Gastroesophageal sphincter (tissue), 4 donors: Measurements from ENCODE around the gene UGT8. TPM values are rescaled to one million over a fixed set of nuclear protein-coding genes. Genes with fewer than 3 reads are reported as not detected.

Experiments
- ATAC-seq: fragments of 150-250 bp; one replicate; pipeline ENCODE4 v1.9.1; 2016; ENCODE audit warnings: mild to moderate bottlenecking, moderate library complexity
- H3K27ac ChIP-seq, 4 donors: fragments of 200-600 bp; sonication (generic) in 3 of 4; 1 replicate in 3 of 4; 2 replicates in 1 of 4; pipeline ENCODE4 v1.5.1; 2016 to 2019
- H3K27me3 ChIP-seq: fragments of 200-600 bp; sonication (generic); one replicate; pipeline ENCODE4 v1.5.1; 2019
- H3K36me3 ChIP-seq, 2 donors: fragments of 200-600 bp; sonication (generic); one replicate each; pipeline ENCODE4 v1.5.1; 2019; ENCODE audit warnings: control low read depth in 1 of 2
- H3K4me1 ChIP-seq, 3 donors: fragments of 200-600 bp; sonication (generic); 1 replicate in 2 of 3; 2 replicates in 1 of 3; pipeline ENCODE4 v1.5.1; 2016 to 2019; ENCODE audit warnings: control low read depth in 2 of 3
- H3K4me3 ChIP-seq, 2 donors: fragments of 200-600 bp; sonication (generic); one replicate each; pipeline ENCODE4 v1.5.1; 2019; ENCODE audit warnings: mild to moderate bottlenecking in 1 of 2, moderate library complexity in 1 of 2
- H3K9me3 ChIP-seq, 3 donors: fragments of 200-600 bp; sonication (generic); one replicate each; pipeline ENCODE4 v1.5.1; 2017 to 2019; ENCODE audit warnings: control low read depth in 2 of 3
- EP300 ChIP-seq: sonication (generic); formaldehyde crosslinking; IDR thresholded peaks from one replicate; pipeline ENCODE4 v1.6.1; 2017; ENCODE audit warnings: antibody characterized with exemption, mild to moderate bottlenecking
- POLR2A ChIP-seq, 2 donors: fragments of 450-650 bp; IDR thresholded peaks; one replicate each; pipeline ENCODE4 v1.6.1; 2017; ENCODE audit warnings: antibody characterized with exemption in 2 of 2, mild to moderate bottlenecking in 2 of 2, moderate library complexity in 1 of 2
- POLR2AphosphoS5 ChIP-seq: sonication (generic); formaldehyde crosslinking; IDR thresholded peaks from one replicate; pipeline ENCODE4 v1.6.1; 2017; ENCODE audit warnings: antibody characterized with exemption
- WGBS, 2 donors: methylation state at CpG; one replicate each; pipeline ENCODE4 v1.1.5; 2018; ENCODE audit warnings: low coverage in 1 of 2; 5-methylcytosine and 5-hydroxymethylcytosine counted together
- total RNA-seq, 4 donors: library from RNA; depleted of rRNA; stranded (reverse); fragments of >200 nt; gene quantifications; one replicate each; pipeline ENCODE4 v1.1.0, GENCODE V29; 2016
- TF ChIP-seq, protein P1 (sequence below), 4 experiments: fragments of 200-600 bp in 2 of 4; fragments of 450-650 bp in 2 of 4; sonication (generic) in 1 of 4; IDR thresholded peaks; one replicate each; pipeline ENCODE4 v1.5.1; 2017 to 2019; ENCODE audit warnings: antibody characterized with exemption in 4 of 4, mild to moderate bottlenecking in 2 of 4, moderate library complexity in 2 of 4

Gene UGT8
- total RNA-seq, 4 donors from 2014 or later, result 0.27 to 0.96 (median 0.73) TPM; not detected in 1

DNA sequence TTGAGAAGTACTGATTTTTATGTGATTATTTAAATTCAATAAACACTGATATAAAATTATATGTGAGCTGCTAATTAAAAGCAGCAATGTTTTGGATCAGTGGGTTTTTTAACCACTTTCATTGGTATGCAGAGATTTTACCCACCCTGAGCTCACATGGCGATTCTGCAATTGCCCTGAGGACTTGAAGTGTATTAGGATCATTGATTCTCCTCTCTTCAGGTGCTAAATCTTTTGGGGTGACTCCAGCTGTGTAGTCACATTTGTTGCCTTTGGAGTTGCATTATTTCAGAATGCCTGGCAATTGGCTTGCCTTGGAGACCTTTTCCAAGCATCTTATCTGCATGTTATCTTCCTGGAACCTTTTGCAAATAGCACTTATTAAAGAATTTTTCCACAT lies 51.3 kb downstream of the UGT8 start:
- TF ChIP-seq POLR2A (IDR thresholded peaks at IDR 0.05) (no peak), POLR2AphosphoS5 (no peak), EP300 (no peak)
- TF ChIP-seq, protein P1, sequence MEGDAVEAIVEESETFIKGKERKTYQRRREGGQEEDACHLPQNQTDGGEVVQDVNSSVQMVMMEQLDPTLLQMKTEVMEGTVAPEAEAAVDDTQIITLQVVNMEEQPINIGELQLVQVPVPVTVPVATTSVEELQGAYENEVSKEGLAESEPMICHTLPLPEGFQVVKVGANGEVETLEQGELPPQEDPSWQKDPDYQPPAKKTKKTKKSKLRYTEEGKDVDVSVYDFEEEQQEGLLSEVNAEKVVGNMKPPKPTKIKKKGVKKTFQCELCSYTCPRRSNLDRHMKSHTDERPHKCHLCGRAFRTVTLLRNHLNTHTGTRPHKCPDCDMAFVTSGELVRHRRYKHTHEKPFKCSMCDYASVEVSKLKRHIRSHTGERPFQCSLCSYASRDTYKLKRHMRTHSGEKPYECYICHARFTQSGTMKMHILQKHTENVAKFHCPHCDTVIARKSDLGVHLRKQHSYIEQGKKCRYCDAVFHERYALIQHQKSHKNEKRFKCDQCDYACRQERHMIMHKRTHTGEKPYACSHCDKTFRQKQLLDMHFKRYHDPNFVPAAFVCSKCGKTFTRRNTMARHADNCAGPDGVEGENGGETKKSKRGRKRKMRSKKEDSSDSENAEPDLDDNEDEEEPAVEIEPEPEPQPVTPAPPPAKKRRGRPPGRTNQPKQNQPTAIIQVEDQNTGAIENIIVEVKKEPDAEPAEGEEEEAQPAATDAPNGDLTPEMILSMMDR (IDR thresholded peaks at IDR 0.05), result no peak
- no peaks in the 10 kb centered on the region for H3K9me3 ChIP-seq
- no peak overlapping the region for H3K4me3 ChIP-seq
- ATAC-seq, result no peak
- no peaks in the 10 kb centered on the region for H3K4me1 ChIP-seq
- WGBS, 2 donors, result 60 to 91% methylated on average over 1 of the region's 1 CpG
- H3K36me3 ChIP-seq, result no peaks in the 10 kb centered on the region
- no peaks in the 10 kb centered on the region for H3K27me3 ChIP-seq
- H3K27ac ChIP-seq, result no peak overlapping the region

DNA sequence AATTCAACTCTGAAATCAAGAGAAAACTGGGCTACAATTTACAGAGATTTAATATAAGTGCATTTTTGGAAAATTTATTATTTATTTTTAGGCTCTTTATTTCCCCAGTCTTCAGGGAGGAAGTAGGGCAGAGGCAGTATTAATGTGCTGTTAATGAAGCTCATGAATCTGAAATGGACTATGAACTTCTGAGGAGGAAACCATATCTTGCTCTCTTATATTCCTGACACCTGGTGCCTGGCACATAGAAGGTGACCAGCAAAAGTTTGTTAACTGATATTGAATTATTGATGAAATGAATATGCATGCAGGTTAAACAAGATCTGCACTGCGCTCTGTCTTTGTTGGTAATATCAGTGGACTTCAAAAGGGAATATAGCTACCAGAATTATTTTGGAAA lies 55.1 kb downstream of the UGT8 start:
- no peak for ATAC-seq
- no peak for TF ChIP-seq POLR2A (IDR thresholded peaks at IDR 0.05)
- TF ChIP-seq, protein P1 (IDR thresholded peaks at IDR 0.05), result no peak
- WGBS, 2 donors, result 100% methylated on average over 1 of the region's 1 CpG
- Histone ChIP-seq H3K9me3 (no peaks in the 10 kb centered on the region), H3K27me3 (no peaks in the 10 kb centered on the region), H3K27ac (no peak overlapping the region), H3K4me3 (no peak overlapping the region), H3K36me3 (no peaks in the 10 kb centered on the region), H3K4me1 (no peaks in the 10 kb centered on the region)

DNA sequence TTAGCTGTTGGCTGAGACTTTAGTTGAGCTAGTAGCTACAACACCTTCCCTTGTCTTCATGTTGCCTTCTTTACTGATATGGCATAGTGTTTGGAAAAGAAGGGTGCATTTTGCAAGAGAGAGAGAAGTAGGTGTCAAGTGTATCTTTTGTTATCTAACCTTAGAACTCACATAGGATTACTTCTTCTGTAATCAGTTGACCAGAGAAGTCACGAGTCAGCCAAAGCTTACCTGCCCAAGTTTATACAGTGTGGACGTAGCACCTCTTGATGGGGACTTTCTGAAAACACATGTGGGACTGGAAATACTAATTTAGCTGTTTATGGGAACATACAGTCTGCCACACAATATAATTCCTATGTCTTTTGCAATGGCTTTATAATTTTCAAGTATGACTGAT lies 56.0 kb downstream of the UGT8 start:
- Histone ChIP-seq H3K4me1 (no peaks in the 10 kb centered on the region), H3K4me3 (no peak overlapping the region), H3K9me3 (no peaks in the 10 kb centered on the region), H3K27me3 (no peaks in the 10 kb centered on the region), H3K36me3 (no peaks in the 10 kb centered on the region), H3K27ac (no peak overlapping the region)
- WGBS, 2 donors, result 40 to 43% methylated on average over 2 of the region's 2 CpGs
- ATAC-seq, result no peak
- TF ChIP-seq EP300 (no peak), POLR2A (IDR thresholded peaks at IDR 0.05) (no peak), POLR2AphosphoS5 (no peak)
- TF ChIP-seq, protein P1 (IDR thresholded peaks at IDR 0.05), result no peak

DNA sequence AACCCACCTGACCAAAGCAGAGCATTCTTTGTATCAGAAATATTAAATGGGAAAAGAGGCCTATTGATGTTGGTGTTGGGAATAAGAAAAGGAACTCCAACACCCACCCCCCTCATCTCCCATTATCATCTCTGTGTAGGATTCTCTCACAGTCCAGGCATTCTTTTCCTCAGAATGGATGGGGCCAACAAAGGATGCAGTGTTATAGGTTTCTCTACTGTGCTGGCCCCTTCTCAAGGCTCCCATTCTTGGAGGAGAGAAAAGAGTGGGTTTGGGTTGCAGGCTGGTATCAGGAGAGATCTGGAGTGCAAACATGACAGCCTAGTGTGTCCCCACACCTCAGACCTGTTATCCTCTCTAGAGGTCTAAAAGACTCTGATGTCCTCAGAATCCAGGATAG lies 59.6 kb downstream of the UGT8 start:
- Histone ChIP-seq H3K4me3 (no peak overlapping the region), H3K4me1 (no peaks in the 10 kb centered on the region), H3K9me3 (no peaks in the 10 kb centered on the region), H3K36me3 (no peaks in the 10 kb centered on the region), H3K27me3 (no peaks in the 10 kb centered on the region), H3K27ac (no peak overlapping the region)
- TF ChIP-seq, protein P1 (IDR thresholded peaks at IDR 0.05), result no peak
- no peak for TF ChIP-seq POLR2A (IDR thresholded peaks at IDR 0.05)
- no peak for TF ChIP-seq POLR2AphosphoS5
- TF ChIP-seq EP300, result no peak
- no peak for ATAC-seq

GRCh38 chr4:114658776-114659175 lies 60.2 kb downstream of the UGT8 start:
- H3K27ac ChIP-seq, result no peak overlapping the region
- 91 to 93% methylated on average over 3 to 4 of the region's 4 CpGs for WGBS, 2 donors
- no peaks in the 10 kb centered on the region for H3K36me3 ChIP-seq
- TF ChIP-seq EP300 (no peak), POLR2AphosphoS5 (no peak), POLR2A (IDR thresholded peaks at IDR 0.05) (no peak)
- no peak overlapping the region for H3K4me3 ChIP-seq
- no peak for ATAC-seq
- H3K27me3 ChIP-seq, result no peaks in the 10 kb centered on the region
- H3K9me3 ChIP-seq, result no peaks in the 10 kb centered on the region
- no peaks in the 10 kb centered on the region for H3K4me1 ChIP-seq
